ENCODE results near the gene SIGLEC15. TPM values are rescaled to one million over a fixed set of nuclear protein-coding genes. Genes with fewer than 3 reads are reported as not detected.

The SIGLEC15 gene
- total RNA-seq, 1 donor from 2014 or later: 31.6 TPM

DNA sequence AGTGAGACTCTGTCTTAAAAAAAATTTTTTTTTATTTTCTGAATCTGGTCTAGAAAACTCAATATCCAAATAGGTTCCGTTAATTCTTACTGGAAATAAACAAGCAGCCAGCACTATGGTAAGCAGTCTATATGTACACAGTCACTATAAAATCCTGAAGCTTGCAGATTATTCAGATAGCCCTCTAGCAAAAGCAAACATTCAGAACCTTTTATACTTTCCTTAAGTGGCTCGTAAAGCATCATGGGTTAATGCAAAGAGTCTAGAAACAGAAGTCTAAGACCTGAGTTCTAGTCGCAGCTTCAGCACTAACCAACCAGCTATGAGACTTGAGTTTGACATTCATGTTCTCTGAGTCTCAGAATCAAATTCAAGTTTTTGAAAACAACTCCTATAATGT lies 51.9 kb downstream of the SIGLEC15 start:
- no peak for DNase-seq (ENCODE audit: low read depth)
- H3K27me3 ChIP-seq (ENCODE audit: control insufficient read depth, insufficient read depth, low read length): no peaks in the 10 kb centered on the region
- TF ChIP-seq CTCF (IDR thresholded peaks at IDR 0.05; ENCODE audit: insufficient read depth, low read length, poor library complexity, severe bottlenecking): no peak
- H3K4me3 ChIP-seq (ENCODE audit: low read depth, low read length): no peak overlapping the region
- peaks cover 1% of the 10 kb centered on the region for H3K36me3 ChIP-seq (ENCODE audit: control insufficient read depth, insufficient read depth, low read length)

DNA sequence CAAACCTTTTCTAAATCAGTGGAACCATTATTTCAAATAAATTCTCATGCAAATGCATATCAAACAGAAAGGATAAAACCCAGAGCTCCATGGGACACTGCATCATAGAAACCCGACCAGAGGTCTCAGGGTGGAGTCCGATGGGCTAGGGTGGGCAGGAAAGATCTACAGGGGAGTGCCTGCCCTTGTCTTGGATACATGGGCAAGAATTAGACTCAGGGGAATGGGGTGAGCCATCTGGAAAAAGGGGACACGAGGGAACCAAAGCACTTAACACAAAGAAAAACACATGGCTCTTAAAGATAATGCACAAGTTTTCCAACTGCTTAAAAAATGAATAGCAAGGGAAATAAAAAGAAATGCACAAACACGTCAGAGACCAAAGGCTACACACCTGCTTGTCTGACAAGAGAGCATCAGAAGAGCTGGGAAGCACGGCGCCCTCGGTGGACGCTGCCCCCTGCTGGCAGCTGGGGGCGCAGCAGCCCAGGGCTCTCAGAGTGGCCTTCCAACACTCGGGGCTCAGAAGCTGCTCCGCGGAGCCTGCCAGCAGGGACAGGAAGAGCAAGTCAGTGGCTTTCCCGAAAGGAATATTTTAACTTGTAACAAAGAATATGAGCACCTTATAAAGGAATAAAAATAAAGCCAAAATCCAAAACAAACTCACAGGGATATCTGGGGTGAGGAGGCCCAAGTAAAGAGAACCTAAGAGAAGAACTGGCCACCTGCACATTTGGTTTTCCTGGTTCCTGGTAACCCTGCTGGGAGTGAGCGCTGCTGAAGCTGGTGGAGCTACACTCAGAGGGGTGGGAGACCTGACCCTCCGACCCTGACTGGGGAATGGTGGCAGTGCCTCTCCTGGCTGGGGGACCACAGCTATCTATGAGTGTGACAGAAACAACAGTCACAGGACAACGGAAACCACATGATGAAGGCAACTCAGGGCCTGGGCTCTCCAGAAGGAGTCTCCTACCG lies 54.5 kb downstream of the SIGLEC15 start:
- H3K36me3 ChIP-seq (ENCODE audit: control insufficient read depth, insufficient read depth, low read length): peaks cover 1% of the 10 kb centered on the region
- DNase-seq (ENCODE audit: low read depth): peak; percentile 19
- H3K4me3 ChIP-seq (ENCODE audit: low read depth, low read length): no peak overlapping the region
- H3K27me3 ChIP-seq (ENCODE audit: control insufficient read depth, insufficient read depth, low read length): no peaks in the 10 kb centered on the region
- peak; percentile 100 for TF ChIP-seq CTCF (IDR thresholded peaks at IDR 0.05; ENCODE audit: insufficient read depth, low read length, poor library complexity, severe bottlenecking)

GRCh38 chr18:45880876-45881558 lies 55.5 kb downstream of the SIGLEC15 start:
- Histone ChIP-seq H3K27me3 (ENCODE audit: control insufficient read depth, insufficient read depth, low read length) (no peaks in the 10 kb centered on the region), H3K36me3 (ENCODE audit: control insufficient read depth, insufficient read depth, low read length) (no peaks in the 10 kb centered on the region), H3K4me3 (ENCODE audit: low read depth, low read length) (no peak overlapping the region)
- no peak for TF ChIP-seq CTCF (IDR thresholded peaks at IDR 0.05; ENCODE audit: insufficient read depth, low read length, poor library complexity, severe bottlenecking)
- no peak for DNase-seq (ENCODE audit: low read depth)

DNA sequence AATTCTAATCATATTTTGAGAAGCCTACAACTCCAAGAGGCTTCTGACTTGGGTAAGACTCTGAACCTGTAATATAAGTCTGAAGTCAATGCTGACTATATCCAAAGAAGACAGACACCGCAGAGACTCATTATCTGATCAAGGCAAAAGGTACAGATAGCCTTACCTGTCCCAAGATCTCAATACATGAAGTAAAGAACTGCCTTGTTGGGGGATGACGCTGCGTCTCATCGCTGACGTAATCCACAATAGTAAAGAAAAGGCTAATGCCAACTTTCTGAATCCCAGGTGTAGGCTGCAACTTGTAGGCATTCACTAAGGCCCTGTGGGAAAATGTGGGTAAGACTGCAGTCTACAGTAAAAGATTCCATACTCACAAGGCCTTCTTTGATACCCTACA lies 62.1 kb downstream of the SIGLEC15 start:
- TF ChIP-seq CTCF (IDR thresholded peaks at IDR 0.05; ENCODE audit: insufficient read depth, low read length, poor library complexity, severe bottlenecking): no peak
- Histone ChIP-seq H3K4me3 (ENCODE audit: low read depth, low read length) (no peak overlapping the region), H3K27me3 (ENCODE audit: control insufficient read depth, insufficient read depth, low read length) (no peaks in the 10 kb centered on the region), H3K36me3 (ENCODE audit: control insufficient read depth, insufficient read depth, low read length) (no peaks in the 10 kb centered on the region)
- DNase-seq (ENCODE audit: low read depth): no peak

- H3K27me3 ChIP-seq (ENCODE audit: control insufficient read depth, insufficient read depth, low read length): no peaks in the 10 kb centered on the region
- no peak overlapping the region for H3K4me3 ChIP-seq (ENCODE audit: low read depth, low read length)
- no peaks in the 10 kb centered on the region for H3K36me3 ChIP-seq (ENCODE audit: control insufficient read depth, insufficient read depth, low read length)
- no peak for TF ChIP-seq CTCF (IDR thresholded peaks at IDR 0.05; ENCODE audit: insufficient read depth, low read length, poor library complexity, severe bottlenecking)
- DNase-seq (ENCODE audit: low read depth): no peak
These were observed 64.1 kb downstream of the SIGLEC15 start for GRCh38 chr18:45889419-45890064.
